NCI-H446 (cell line): ENCODE data around the gene MYO10.
A peak's percentile ranks its signal among the peaks of the same experiment; 100 is the strongest.

Source experiments
- DNase-seq, 2 experiments: peaks; one replicate each; lab custom pipeline; 2025; lab: John Stamatoyannopoulos, UW

The MYO10 gene

GRCh38 chr5:16812448-16812847 lies 123.6 kb downstream of the MYO10 start:
- no peak for DNase-seq

- DNase-seq: no peak
Observed at GRCh38 chr5:16810208-16810854, 125.8 kb downstream of the MYO10 start.

- DNase-seq: peak in 1 of 2 experiments; percentile 47
Observed at GRCh38 chr5:16809395-16810207, 126.5 kb downstream of the MYO10 start.

GRCh38 chr5:16809010-16809394 lies 127.1 kb downstream of the MYO10 start:
- DNase-seq: peak in 1 of 2 experiments; percentile 32

- DNase-seq: no peak
Observed at GRCh38 chr5:16808021-16808420, 128.1 kb downstream of the MYO10 start.

- DNase-seq: peak in 1 of 2 experiments; percentile 56
Observed at GRCh38 chr5:16807547-16807864, 128.6 kb downstream of the MYO10 start.

GRCh38 chr5:16806711-16807546 lies 129.2 kb downstream of the MYO10 start:
- peak in 1 of 2 experiments; percentile 42 for DNase-seq

- DNase-seq: no peak
Observed at GRCh38 chr5:16805486-16805885, 130.6 kb downstream of the MYO10 start.

GRCh38 chr5:16803831-16804230 lies 132.3 kb downstream of the MYO10 start:
- DNase-seq: no peak

- no peak for DNase-seq
Observed at GRCh38 chr5:16800477-16800876, 135.6 kb downstream of the MYO10 start.

- DNase-seq: peak in 1 of 2 experiments; percentile 84
Observed at GRCh38 chr5:16799796-16800195, 136.3 kb downstream of the MYO10 start.

- peak; percentile 79 to 87 for DNase-seq
Observed at GRCh38 chr5:16797951-16798350, 138.1 kb downstream of the MYO10 start.

- DNase-seq: peak; percentile 42 to 72
Observed at GRCh38 chr5:16794269-16794913, 141.7 kb downstream of the MYO10 start.

- peak; percentile 73 to 93 for DNase-seq
Observed at GRCh38 chr5:16792598-16793275, 143.4 kb downstream of the MYO10 start.

GRCh38 chr5:16791904-16792597 lies 144.0 kb downstream of the MYO10 start:
- peak in 1 of 2 experiments; percentile 64 for DNase-seq

GRCh38 chr5:16791036-16791705 lies 144.9 kb downstream of the MYO10 start:
- DNase-seq: peak; percentile 71 to 85

- no peak for DNase-seq
Observed at GRCh38 chr5:16788957-16789356, 147.1 kb downstream of the MYO10 start.

GRCh38 chr5:16787278-16787677 lies 148.8 kb downstream of the MYO10 start:
- DNase-seq: peak; percentile 81 to 82

GRCh38 chr5:16784843-16785791 lies 151.0 kb downstream of the MYO10 start:
- DNase-seq: peak in 1 of 2 experiments; percentile 65
